Activated CD8-positive, alpha-beta T cell treated with anti-CD3 and anti-CD28 coated beads, Interleukin-2, amount 10 ng/mL, durations not matched to agents 7 days and 5 days (primary cell): ENCODE measurements around the gene GET4. TPM values are rescaled to one million over a fixed set of nuclear protein-coding genes. Genes with fewer than 3 reads are reported as not detected.
"Not testable (repeated sequence)": the region's sequence is repeated elsewhere in the genome, so short reads cannot be mapped to it uniquely, and the experiment has no call there.

ENCODE experiments used
- ATAC-seq: fragments of 150-1000 bp; cut with Tn5 transposase; one replicate; pipeline ENCODE4 v1.10.0; 2021; ENCODE audit warnings: moderate library complexity
- CTCF ChIA-PET: fragments of 350-600 bp; sonication (Branson Sonifier 250); formaldehyde crosslinking; loops from one replicate; lab custom pipeline; 2021; ENCODE audit warnings: antibody characterized with exemption; lab: Charles Lee
- POLR2A ChIA-PET: fragments of 350-600 bp; sonication (Branson Sonifier 250); formaldehyde crosslinking; loops from one replicate; lab custom pipeline; 2021; ENCODE audit warnings: antibody characterized with exemption; lab: Charles Lee
- DNase-seq: peaks from one replicate; pipeline ENCODE4 v3.0.0-alpha.2; 2020
- H3K27ac Mint-ChIP-seq: one replicate; pipeline ENCODE4 v1.8.0; 2021; ENCODE audit warnings: mild to moderate bottlenecking, mixed read lengths
- H3K27me3 Mint-ChIP-seq: one replicate; pipeline ENCODE4 v1.8.0; 2021; ENCODE audit warnings: low read depth, mixed read lengths
- H3K36me3 Mint-ChIP-seq: one replicate; pipeline ENCODE4 v1.8.0; 2021; ENCODE audit warnings: low read depth, mixed read lengths
- H3K4me1 Mint-ChIP-seq: one replicate; pipeline ENCODE4 v1.8.0; 2021; ENCODE audit warnings: low read depth, mixed read lengths
- H3K4me3 Mint-ChIP-seq: one replicate; pipeline ENCODE4 v1.8.0; 2021; ENCODE audit warnings: mild to moderate bottlenecking, mixed read lengths
- H3K9me3 Mint-ChIP-seq: one replicate; pipeline ENCODE4 v1.8.0; 2022; ENCODE audit warnings: mixed read lengths; ENCODE audit not compliant: insufficient read depth
- total RNA-seq, 2 experiments: library from RNA; stranded (reverse); gene quantifications; one replicate each; pipeline ENCODE4 v1.2.3, GENCODE V29; 2021

GET4 gene
- total RNA-seq, 2 experiments from 2014 or later = 32.2 to 38.3 TPM

DNA sequence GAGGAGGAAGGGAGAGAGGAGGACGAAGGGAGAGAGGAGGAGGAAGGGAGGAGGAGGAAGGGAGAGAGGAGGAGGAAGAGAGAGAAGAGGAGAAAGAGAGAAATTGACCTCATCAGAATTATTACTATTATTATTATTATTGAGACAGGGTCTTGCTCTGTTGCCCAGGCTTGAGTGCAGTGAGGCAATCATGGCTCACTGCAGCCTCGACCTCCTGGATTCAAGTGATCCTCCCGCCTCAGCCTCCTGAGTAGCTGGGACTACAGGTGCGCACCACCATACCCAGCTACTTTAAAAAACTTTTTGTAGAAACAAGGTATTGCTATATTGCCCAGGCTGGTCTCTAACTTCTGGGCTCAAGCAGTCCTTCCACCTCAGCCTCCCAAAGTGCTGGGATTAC lies 67.4 kb downstream of the GET4 start:
- POLR2A ChIA-PET, DNase-seq: not testable (repeated sequence)

GRCh38 chr7:944744-945143 lies 68.4 kb downstream of the GET4 start:
- ChIA-PET CTCF (no interaction called here), POLR2A (no interaction called here)
- ATAC-seq = no peak
- H3K27me3 Mint-ChIP-seq = peaks cover 4% of the 10 kb centered on the region
- peaks cover 7% of the 10 kb centered on the region for H3K9me3 Mint-ChIP-seq
- H3K27ac Mint-ChIP-seq = no peak overlapping the region
- DNase-seq = no peak
- no peak overlapping the region for H3K4me3 Mint-ChIP-seq
- peaks cover 14% of the 10 kb centered on the region for H3K36me3 Mint-ChIP-seq
- peaks cover 16% of the 10 kb centered on the region for H3K4me1 Mint-ChIP-seq

More for the DNA sequence above, 67.4 kb downstream of the GET4 start:
- H3K36me3 Mint-ChIP-seq = peaks cover 17% of the 10 kb centered on the region
- H3K4me1 Mint-ChIP-seq, H3K27me3 Mint-ChIP-seq, ATAC-seq, H3K4me3 Mint-ChIP-seq, CTCF ChIA-PET, H3K9me3 Mint-ChIP-seq, H3K27ac Mint-ChIP-seq: not testable (repeated sequence)

DNA sequence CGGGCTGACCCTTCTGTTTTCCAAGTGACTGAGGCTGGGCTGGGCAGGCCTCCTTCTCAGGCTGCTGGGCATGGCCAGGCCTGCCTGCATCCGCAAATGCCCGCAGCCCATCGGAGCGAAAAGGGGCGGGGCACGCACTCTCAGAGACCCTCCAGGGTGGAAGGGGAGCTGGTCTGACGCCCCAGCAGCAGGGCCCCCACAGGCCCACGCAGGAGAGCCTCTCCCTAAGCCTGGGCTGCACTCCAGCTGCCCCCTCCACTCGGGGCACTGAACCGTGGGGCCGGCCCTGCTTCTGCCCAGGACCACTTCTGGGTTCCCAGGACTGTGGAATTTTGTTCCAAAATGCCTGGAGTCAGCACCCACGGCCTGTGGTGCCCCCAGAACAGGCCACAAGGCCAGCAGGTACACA lies 68.8 kb downstream of the GET4 start:
- Mint-ChIP-seq H3K27ac (no peak overlapping the region), H3K4me3 (no peak overlapping the region), H3K36me3 (peaks cover 10% of the 10 kb centered on the region), H3K4me1 (peaks cover 17% of the 10 kb centered on the region), H3K27me3 (peaks cover 4% of the 10 kb centered on the region), H3K9me3 (peaks cover 7% of the 10 kb centered on the region)
- ATAC-seq = no peak
- CTCF ChIA-PET = no interaction called here
- POLR2A ChIA-PET = no interaction called here
- no peak for DNase-seq

DNA sequence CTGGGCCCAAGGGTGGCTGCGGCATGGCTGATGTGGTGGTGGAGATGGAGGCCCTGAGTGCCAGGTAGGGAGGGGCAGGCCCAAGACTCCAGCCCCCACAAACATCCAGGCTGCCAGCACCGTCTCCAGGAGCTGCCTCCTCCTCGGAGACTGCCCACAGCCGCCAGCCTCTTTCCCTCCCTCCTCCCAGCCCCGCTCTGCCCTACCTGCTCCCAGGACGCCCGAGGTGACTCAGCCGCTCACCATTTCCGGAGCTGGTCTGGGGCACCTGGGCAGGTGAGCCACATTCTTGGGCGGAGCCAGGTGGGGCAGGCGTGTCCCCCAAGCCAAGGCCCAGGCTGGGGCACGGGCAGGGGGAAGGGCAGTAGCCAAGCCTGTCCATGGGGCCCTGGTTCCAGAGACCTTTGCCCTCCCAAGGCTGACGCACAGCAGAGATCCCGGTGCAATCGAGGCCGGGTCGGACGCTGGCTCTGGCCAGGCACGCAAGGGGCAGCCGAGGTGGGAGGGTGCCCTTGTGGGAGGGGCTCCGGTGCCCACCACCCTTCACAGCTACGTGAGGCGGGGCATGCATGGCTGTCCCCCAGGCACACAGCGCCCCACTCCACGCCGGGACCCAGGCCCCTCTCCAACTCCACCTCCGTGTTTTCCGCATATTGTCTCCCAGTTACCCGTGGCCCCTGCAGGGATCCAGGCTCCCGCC lies 69.4 kb downstream of the GET4 start:
- H3K4me1 Mint-ChIP-seq = peaks cover 15% of the 10 kb centered on the region
- POLR2A ChIA-PET = no interaction called here
- no peak overlapping the region for H3K27ac Mint-ChIP-seq
- DNase-seq (no peak), ATAC-seq (no peak)
- peaks cover 4% of the 10 kb centered on the region for H3K27me3 Mint-ChIP-seq
- peaks cover 7% of the 10 kb centered on the region for H3K9me3 Mint-ChIP-seq
- CTCF ChIA-PET = no interaction called here
- peaks cover 6% of the 10 kb centered on the region for H3K36me3 Mint-ChIP-seq
- no peak overlapping the region for H3K4me3 Mint-ChIP-seq

Other genes with a start within 250 kb of the GET4 start
- gene DNAAF5, start 149.9 kb upstream of the GET4 start, total RNA-seq = 10 to 100 TPM; 25.5 to 27.0 TPM
- 10 to 100 TPM; 56.5 to 58.2 TPM for gene PRKAR1B, start 149.3 kb upstream of the GET4 start, total RNA-seq
- 10 to 100 TPM; 38.4 to 39.7 TPM for gene SUN1, start 44.1 kb upstream of the GET4 start, total RNA-seq
- gene ADAP1, start 78.1 kb downstream of the GET4 start, total RNA-seq = 10 to 100 TPM; 24.2 to 28.6 TPM
- gene COX19, start 99.0 kb downstream of the GET4 start, total RNA-seq = 10 to 100 TPM; 16.8 to 18.2 TPM
- not detected for gene CYP2W1, start 106.6 kb downstream of the GET4 start, total RNA-seq
- gene GPR146, start 168.0 kb downstream of the GET4 start, total RNA-seq = 1 to 10 TPM; 2.7 to 3.1 TPM
- under 1 TPM in 1 of 2 experiments, not detected in 1; 0.13 TPM for gene GPER1, start 211.6 kb downstream of the GET4 start, total RNA-seq